ENCODE data around the gene ROBO1.

- TF ChIP-seq EZH2 (IDR thresholded peaks at IDR 0.05), result no peak
- TF ChIP-seq POLR2AphosphoS5 (IDR thresholded peaks at IDR 0.05; ENCODE audit: borderline replicate concordance, low read depth, low read length), result no peak
- TF ChIP-seq FOXP2 (optimal IDR thresholded peaks at IDR 0.05; ENCODE audit: control extremely low read depth, extremely low read length, insufficient read depth), result no peak
Measured at GRCh38 chr3:79390352-79390751, 377.4 kb downstream of the ROBO1 start.

All from SK-N-MC (cell line).